ENCODE measurements around the gene VSIG4. TPM values are rescaled to one million over a fixed set of nuclear protein-coding genes. Genes with fewer than 3 reads are reported as not detected.
A peak's percentile ranks its signal among the peaks of the same experiment; 100 is the strongest.

Gene VSIG4
- total RNA-seq, 4 donors from 2014 or later, result 8.7 to 20.4 (median 14.7) TPM

GRCh38 chrX:66016905-66017658, 22.8 kb downstream of the VSIG4 start:
- no peak for TF ChIP-seq CTCF (IDR thresholded peaks at IDR 0.05)
- TF ChIP-seq EP300 (IDR thresholded peaks at IDR 0.05), result no peak
- no peak for TF ChIP-seq POLR2A (IDR thresholded peaks at IDR 0.05)
- TF ChIP-seq POLR2AphosphoS5 (IDR thresholded peaks at IDR 0.05), result no peak
- no peaks in the 10 kb centered on the region for H3K27me3 ChIP-seq
- H3K27ac ChIP-seq, result no peak overlapping the region
- no peaks in the 10 kb centered on the region for H3K4me1 ChIP-seq
- no peak for DNase-seq (ENCODE audit: low spot score in 2 of 2)
- no peaks in the 10 kb centered on the region for H3K36me3 ChIP-seq
- peak overlapping the region; percentile 9 for H3K4me3 ChIP-seq
- 57% methylated on average over 2 of the region's 2 CpGs for WGBS
- no peaks in the 10 kb centered on the region for H3K9me3 ChIP-seq

GRCh38 chrX:66015900-66016689, 23.8 kb downstream of the VSIG4 start:
- Histone ChIP-seq H3K27ac (no peak overlapping the region), H3K36me3 (no peaks in the 10 kb centered on the region), H3K9me3 (no peaks in the 10 kb centered on the region), H3K4me1 (no peaks in the 10 kb centered on the region), H3K4me3 (peak overlapping the region; percentile 24), H3K27me3 (no peaks in the 10 kb centered on the region)
- 60% methylated on average over 1 of the region's 1 CpG for WGBS
- DNase-seq (ENCODE audit: low spot score in 2 of 2), result no peak
- TF ChIP-seq POLR2A (IDR thresholded peaks at IDR 0.05) (no peak), POLR2AphosphoS5 (IDR thresholded peaks at IDR 0.05) (no peak), EP300 (IDR thresholded peaks at IDR 0.05) (no peak), CTCF (IDR thresholded peaks at IDR 0.05) (no peak)

- Histone ChIP-seq H3K27ac (no peak overlapping the region), H3K4me3 (peak overlapping the region; percentile 24), H3K4me1 (no peaks in the 10 kb centered on the region), H3K27me3 (no peaks in the 10 kb centered on the region), H3K36me3 (no peaks in the 10 kb centered on the region), H3K9me3 (no peaks in the 10 kb centered on the region)
- WGBS, result 50% methylated on average over 2 of the region's 2 CpGs
- DNase-seq (ENCODE audit: low spot score in 2 of 2), result no peak
- TF ChIP-seq POLR2A (IDR thresholded peaks at IDR 0.05) (peak in 1 of 2 donors; percentile 28), EP300 (IDR thresholded peaks at IDR 0.05) (no peak)
These were observed 24.6 kb downstream of the VSIG4 start for GRCh38 chrX:66015152-66015831.

GRCh38 chrX:66014556-66014955, 25.3 kb downstream of the VSIG4 start:
- TF ChIP-seq POLR2AphosphoS5 (IDR thresholded peaks at IDR 0.05) (no peak), EP300 (IDR thresholded peaks at IDR 0.05) (no peak), CTCF (IDR thresholded peaks at IDR 0.05) (no peak), POLR2A (IDR thresholded peaks at IDR 0.05) (no peak)
- H3K27ac ChIP-seq, result no peak overlapping the region
- H3K4me1 ChIP-seq, result no peaks in the 10 kb centered on the region
- no peaks in the 10 kb centered on the region for H3K36me3 ChIP-seq
- no peak for DNase-seq (ENCODE audit: low spot score in 2 of 2)
- H3K4me3 ChIP-seq, result no peak overlapping the region
- WGBS, result 38% methylated on average over 1 of the region's 1 CpG
- H3K9me3 ChIP-seq, result no peaks in the 10 kb centered on the region
- H3K27me3 ChIP-seq, result no peaks in the 10 kb centered on the region

GRCh38 chrX:66014084-66014483, 25.8 kb downstream of the VSIG4 start:
- DNase-seq (ENCODE audit: low spot score in 2 of 2), result no peak
- Histone ChIP-seq H3K27me3 (no peaks in the 10 kb centered on the region), H3K4me3 (no peak overlapping the region), H3K9me3 (no peaks in the 10 kb centered on the region), H3K27ac (peak overlapping the region; percentile 48), H3K36me3 (no peaks in the 10 kb centered on the region), H3K4me1 (no peaks in the 10 kb centered on the region)
- 45% methylated on average over 2 of the region's 2 CpGs for WGBS
- TF ChIP-seq POLR2AphosphoS5 (IDR thresholded peaks at IDR 0.05) (no peak), CTCF (IDR thresholded peaks at IDR 0.05) (no peak), POLR2A (IDR thresholded peaks at IDR 0.05) (no peak), EP300 (IDR thresholded peaks at IDR 0.05) (no peak)
